T-helper 17 cell (primary cell): Measurements from ENCODE around the gene AGRN. TPM values are rescaled to one million over a fixed set of nuclear protein-coding genes. Genes with fewer than 3 reads are reported as not detected.
"Not testable (repeated sequence)": the region's sequence is repeated elsewhere in the genome, so short reads cannot be mapped to it uniquely, and the experiment has no call there.

Experiments
- ATAC-seq: fragments of 150-1000 bp; cut with Tn5 transposase; 2 replicates; pipeline ENCODE4 v1.10.0; 2021; ENCODE audit warnings: mild to moderate bottlenecking, moderate library complexity
- DNase-seq, 3 donors: peaks; one replicate each; pipeline versions ENCODE4 v3.0.0 to v3.0.0-alpha.2; 2020 to 2021
- H3K9me3 ChIP-seq: one replicate; pipeline ENCODE4 v1.7.0; 2013; ENCODE audit warnings: low read length, mild to moderate bottlenecking; ENCODE audit not compliant: control insufficient read depth, poor library complexity, severe bottlenecking
- H3K27ac Mint-ChIP-seq: one replicate; pipeline ENCODE4 v1.8.0; 2022; ENCODE audit warnings: mild to moderate bottlenecking, moderate library complexity, mixed read lengths
- H3K27me3 Mint-ChIP-seq: one replicate; pipeline ENCODE4 v1.8.0; 2022; ENCODE audit warnings: mixed read lengths
- H3K36me3 Mint-ChIP-seq: one replicate; pipeline ENCODE4 v1.8.0; 2022; ENCODE audit warnings: low read depth, mixed read lengths
- H3K4me1 Mint-ChIP-seq: one replicate; pipeline ENCODE4 v1.8.0; 2022; ENCODE audit warnings: mild to moderate bottlenecking, mixed read lengths
- H3K4me3 Mint-ChIP-seq: one replicate; pipeline ENCODE4 v1.8.0; 2022; ENCODE audit warnings: mild to moderate bottlenecking, moderate library complexity, mixed read lengths
- total RNA-seq, 4 donors: library from RNA in 2 of 4; stranded (reverse) in 2 of 4; gene quantifications; one replicate each; pipeline ENCODE4 v1.2.3 and lab custom pipeline; 2022 to 2026

The AGRN gene
- total RNA-seq, 2 donors from 2014 or later, result 1.2 to 1.4 TPM

- Mint-ChIP-seq H3K36me3 (no peaks in the 10 kb centered on the region), H3K4me3 (peak overlapping the region; percentile 56), H3K27ac (no peak overlapping the region), H3K4me1 (peaks cover 9% of the 10 kb centered on the region), H3K27me3 (peaks cover 17% of the 10 kb centered on the region)
- DNase-seq (no peak), ATAC-seq (no peak)
- H3K9me3 ChIP-seq, result no peaks in the 10 kb centered on the region
Observed at GRCh38 chr1:978069-978834, 41.7 kb upstream of the AGRN start.

GRCh38 chr1:978835-979743, 40.8 kb upstream of the AGRN start:
- Mint-ChIP-seq H3K27me3 (peaks cover 24% of the 10 kb centered on the region), H3K4me1 (peaks cover 9% of the 10 kb centered on the region), H3K27ac (no peak overlapping the region), H3K4me3 (no peak overlapping the region), H3K36me3 (no peaks in the 10 kb centered on the region)
- no peaks in the 10 kb centered on the region for H3K9me3 ChIP-seq
- ATAC-seq (no peak), DNase-seq (no peak)

- no peak overlapping the region for H3K27ac Mint-ChIP-seq
- no peaks in the 10 kb centered on the region for H3K36me3 Mint-ChIP-seq
Observed at GRCh38 chr1:979744-980072, 40.2 kb upstream of the AGRN start.

GRCh38 chr1:980137-980571, 39.8 kb upstream of the AGRN start:
- H3K27ac Mint-ChIP-seq, result no peak overlapping the region
- no peaks in the 10 kb centered on the region for H3K36me3 Mint-ChIP-seq
- H3K27me3 Mint-ChIP-seq, result peaks cover 27% of the 10 kb centered on the region
- H3K4me1 Mint-ChIP-seq, result peaks cover 9% of the 10 kb centered on the region
- no peak for DNase-seq
- no peak for ATAC-seq
- H3K4me3 Mint-ChIP-seq, result no peak overlapping the region
- H3K9me3 ChIP-seq, result no peaks in the 10 kb centered on the region

More at GRCh38 chr1:979744-980072, 40.2 kb upstream of the AGRN start:
- Mint-ChIP-seq H3K27me3 (peaks cover 24% of the 10 kb centered on the region), H3K4me1 (peaks cover 9% of the 10 kb centered on the region), H3K4me3 (no peak overlapping the region)
- DNase-seq (no peak), ATAC-seq (no peak)
- H3K9me3 ChIP-seq, result no peaks in the 10 kb centered on the region

- no peaks in the 10 kb centered on the region for H3K9me3 ChIP-seq
- no peak for ATAC-seq
- no peak overlapping the region for H3K4me3 Mint-ChIP-seq
- no peaks in the 10 kb centered on the region for H3K36me3 Mint-ChIP-seq
- no peak overlapping the region for H3K27ac Mint-ChIP-seq
- peaks cover 5% of the 10 kb centered on the region for H3K4me1 Mint-ChIP-seq
- peaks cover 30% of the 10 kb centered on the region for H3K27me3 Mint-ChIP-seq
- no peak for DNase-seq
Observed at GRCh38 chr1:980602-981395, 39.1 kb upstream of the AGRN start.

- ATAC-seq, result no peak
- H3K4me3 Mint-ChIP-seq, result no peak overlapping the region
- H3K27ac Mint-ChIP-seq, result no peak overlapping the region
- peaks cover 35% of the 10 kb centered on the region for H3K27me3 Mint-ChIP-seq
- no peaks in the 10 kb centered on the region for H3K36me3 Mint-ChIP-seq
- peaks cover 3% of the 10 kb centered on the region for H3K4me1 Mint-ChIP-seq
- no peaks in the 10 kb centered on the region for H3K9me3 ChIP-seq
- peak in 1 of 3 donors; percentile 10 for DNase-seq
Observed at GRCh38 chr1:981491-981954, 38.4 kb upstream of the AGRN start.

- H3K27me3 Mint-ChIP-seq, result peaks cover 36% of the 10 kb centered on the region
- ATAC-seq (no peak), DNase-seq (no peak)
Observed at GRCh38 chr1:981955-982558, 37.9 kb upstream of the AGRN start, which contains the start of gene PERM1. TSS of gene PERM1 (minus strand) at chr1:982093. CDS start at chr1:981029, 1,064 bp downstream.

GRCh38 chr1:982765-983436, 37.0 kb upstream of the AGRN start:
- H3K27me3 Mint-ChIP-seq, result peaks cover 41% of the 10 kb centered on the region
- no peak overlapping the region for H3K27ac Mint-ChIP-seq
- peaks cover 3% of the 10 kb centered on the region for H3K4me1 Mint-ChIP-seq
- H3K9me3 ChIP-seq, result no peaks in the 10 kb centered on the region
- no peaks in the 10 kb centered on the region for H3K36me3 Mint-ChIP-seq
- ATAC-seq (no peak), DNase-seq (no peak)
- H3K4me3 Mint-ChIP-seq, result no peak overlapping the region

More at GRCh38 chr1:981955-982558, 37.9 kb upstream of the AGRN start, which contains the start of gene PERM1:
- H3K27ac Mint-ChIP-seq, result no peak within 1 kb of the TSS
- H3K4me1 Mint-ChIP-seq, result peaks cover 3% of the 10 kb centered on the region
- H3K36me3 Mint-ChIP-seq, result no peaks in the 10 kb centered on the region
- H3K4me3 Mint-ChIP-seq, result no peak within 1 kb of the TSS
- no peaks in the 10 kb centered on the region for H3K9me3 ChIP-seq

GRCh38 chr1:983798-984475, 36.0 kb upstream of the AGRN start:
- peaks cover 50% of the 10 kb centered on the region for H3K27me3 Mint-ChIP-seq
- DNase-seq, result peak; percentile 47 to 53 (median 49)
- ATAC-seq, result peak; percentile 79
- H3K9me3 ChIP-seq, result no peaks in the 10 kb centered on the region
- H3K4me3 Mint-ChIP-seq, result no peak overlapping the region
- H3K27ac Mint-ChIP-seq, result no peak overlapping the region
- no peaks in the 10 kb centered on the region for H3K36me3 Mint-ChIP-seq
- no peaks in the 10 kb centered on the region for H3K4me1 Mint-ChIP-seq

- no peaks in the 10 kb centered on the region for H3K9me3 ChIP-seq
- DNase-seq (no peak), ATAC-seq (no peak)
- Mint-ChIP-seq H3K27ac (no peak overlapping the region), H3K27me3 (peaks cover 55% of the 10 kb centered on the region), H3K4me3 (no peak overlapping the region), H3K36me3 (no peaks in the 10 kb centered on the region), H3K4me1 (no peaks in the 10 kb centered on the region)
Observed at GRCh38 chr1:984476-984814, 35.5 kb upstream of the AGRN start.

GRCh38 chr1:985126-985525, 34.8 kb upstream of the AGRN start:
- H3K9me3 ChIP-seq, result no peaks in the 10 kb centered on the region
- Mint-ChIP-seq H3K4me3 (no peak overlapping the region), H3K27me3 (peaks cover 62% of the 10 kb centered on the region), H3K4me1 (no peaks in the 10 kb centered on the region), H3K36me3 (no peaks in the 10 kb centered on the region), H3K27ac (no peak overlapping the region)
- ATAC-seq (no peak), DNase-seq (no peak)

GRCh38 chr1:988061-988460, 31.9 kb upstream of the AGRN start:
- H3K27ac Mint-ChIP-seq, H3K4me3 Mint-ChIP-seq, H3K9me3 ChIP-seq, ATAC-seq, H3K36me3 Mint-ChIP-seq, DNase-seq, H3K4me1 Mint-ChIP-seq: not testable (repeated sequence)
- H3K27me3 Mint-ChIP-seq, result peaks cover 64% of the 10 kb centered on the region
